ENCODE measurements around the gene CLCNKA. TPM values are rescaled to one million over a fixed set of nuclear protein-coding genes. Genes with fewer than 3 reads are reported as not detected.

Gene CLCNKA
- polyA plus RNA-seq, 1 of the 3 experiments (the other 2 are of a cell fraction) = 0.03 TPM

- DNase-seq = peak; percentile 95
- H3K4me3 ChIP-seq (ENCODE audit: low read depth in 2 of 2, low read length in 1 of 2) = peak within 1 kb of the TSS; percentile 53 to 65
Observed at GRCh38 chr1:16073490-16074119, 51.8 kb downstream of the CLCNKA start, which contains the start of gene FAM131C. Gene FAM131C (minus strand): TSS chr1:16073651. CDS start chr1:16073442, 209 bp downstream.

DNA sequence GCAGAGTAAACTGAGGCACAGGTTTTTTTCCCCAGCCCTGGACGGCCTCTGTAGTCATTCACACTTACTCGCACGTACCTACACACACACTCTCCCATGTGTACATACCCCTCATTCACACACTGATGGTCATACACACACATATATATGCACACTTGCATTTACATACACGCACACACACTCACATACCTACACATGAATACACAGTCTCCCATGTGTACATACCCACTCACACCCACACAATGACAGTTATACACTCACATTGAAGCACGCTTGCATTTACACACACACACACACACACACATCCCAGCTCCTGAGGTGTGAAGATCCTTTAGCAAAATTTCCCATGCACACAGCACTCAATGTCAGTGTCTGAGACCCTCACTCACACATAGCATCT is 52.4 kb downstream of the CLCNKA start:
- no peaks in the 10 kb centered on the region for H4K20me1 ChIP-seq (ENCODE audit: insufficient read depth)
- WGBS (ENCODE audit: low lambda C conversion rate) = 97% methylated on average over 5 of the region's 5 CpGs
- peaks cover 15 to 25% of the 10 kb centered on the region in 2 experiments; a peak in 3 of 4 replicates for H3K4me1 ChIP-seq (ENCODE audit: control insufficient read depth in 1 of 2, insufficient read depth in 2 of 2, low read depth in 1 of 2, low read length in 1 of 2)
- CTCF ChIA-PET = interaction anchor here (0.6 to 12.3 kb wide), 21 partner anchors 7 to 491 kb away, joined by 3 to 513 read pairs (median 6); partner anchors contain the start of genes HSPB7 and ZBTB17
- no peak overlapping the region for H3K27ac ChIP-seq (ENCODE audit: low read depth in 2 of 2, low read length in 1 of 2)
- no peaks in the 10 kb centered on the region for H3K79me2 ChIP-seq (ENCODE audit: insufficient read depth)
- TF ChIP-seq JUND (IDR thresholded peaks at IDR 0.05) = no peak
- no peak for TF ChIP-seq TAF1 (IDR thresholded peaks at IDR 0.05; ENCODE audit: borderline replicate concordance, low read depth, low read length)
- TF ChIP-seq, protein P1, sequence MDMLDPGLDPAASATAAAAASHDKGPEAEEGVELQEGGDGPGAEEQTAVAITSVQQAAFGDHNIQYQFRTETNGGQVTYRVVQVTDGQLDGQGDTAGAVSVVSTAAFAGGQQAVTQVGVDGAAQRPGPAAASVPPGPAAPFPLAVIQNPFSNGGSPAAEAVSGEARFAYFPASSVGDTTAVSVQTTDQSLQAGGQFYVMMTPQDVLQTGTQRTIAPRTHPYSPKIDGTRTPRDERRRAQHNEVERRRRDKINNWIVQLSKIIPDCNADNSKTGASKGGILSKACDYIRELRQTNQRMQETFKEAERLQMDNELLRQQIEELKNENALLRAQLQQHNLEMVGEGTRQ (IDR thresholded peaks at IDR 0.05; ENCODE audit: borderline replicate concordance, low read depth, low read length) = no peak
- TF ChIP-seq RFX5 (IDR thresholded peaks at IDR 0.05; ENCODE audit: low read length) = no peak
- TF ChIP-seq CTCF (IDR thresholded peaks at IDR 0.05) = no peak
- no peak for TF ChIP-seq SIN3A (IDR thresholded peaks at IDR 0.05; ENCODE audit: borderline replicate concordance, low read depth, low read length)
- TF ChIP-seq, protein P2, sequence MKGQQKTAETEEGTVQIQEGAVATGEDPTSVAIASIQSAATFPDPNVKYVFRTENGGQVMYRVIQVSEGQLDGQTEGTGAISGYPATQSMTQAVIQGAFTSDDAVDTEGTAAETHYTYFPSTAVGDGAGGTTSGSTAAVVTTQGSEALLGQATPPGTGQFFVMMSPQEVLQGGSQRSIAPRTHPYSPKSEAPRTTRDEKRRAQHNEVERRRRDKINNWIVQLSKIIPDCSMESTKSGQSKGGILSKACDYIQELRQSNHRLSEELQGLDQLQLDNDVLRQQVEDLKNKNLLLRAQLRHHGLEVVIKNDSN (IDR thresholded peaks at IDR 0.05; ENCODE audit: borderline replicate concordance, low read depth) = no peak
- TF ChIP-seq FOSL2 (IDR thresholded peaks at IDR 0.05; ENCODE audit: borderline replicate concordance, low read depth) = no peak
- TF ChIP-seq RXRA (IDR thresholded peaks at IDR 0.05; ENCODE audit: borderline replicate concordance, low read depth) = no peak
- TF ChIP-seq EZH2phosphoT487 (IDR thresholded peaks at IDR 0.05; ENCODE audit: borderline replicate concordance, low read depth) = no peak
- H3K36me3 ChIP-seq (replicated peaks in 1 of 2; ENCODE audit: control insufficient read depth in 1 of 2, insufficient read depth in 2 of 2, low read length in 1 of 2) = no peaks in the 10 kb centered on the region
- no peak for DNase-seq
- H3K27me3 ChIP-seq (ENCODE audit: insufficient read depth) = no peaks in the 10 kb centered on the region
- H3K9ac ChIP-seq = no peak overlapping the region
- H3F3A ChIP-seq (replicated peaks; ENCODE audit: insufficient read depth) = peaks cover 29% of the 10 kb centered on the region
- H3K9me3 ChIP-seq = no peaks in the 10 kb centered on the region
- no peak overlapping the region for H2AFZ ChIP-seq (ENCODE audit: low read depth)
- no peaks in the 10 kb centered on the region for H3K9me2 ChIP-seq
- H3K4me2 ChIP-seq = peak overlapping the region; percentile 76; the same call in 1 of the 2 replicates
- H3K4me3 ChIP-seq (ENCODE audit: low read depth in 2 of 2, low read length in 1 of 2) = no peak overlapping the region; a peak in 1 of 4 replicates
- POLR2A ChIA-PET = no interaction called here

More at GRCh38 chr1:16073490-16074119, 51.8 kb downstream of the CLCNKA start, which contains the start of gene FAM131C:
- Histone ChIP-seq H3K9ac (no peak within 1 kb of the TSS), H3K9me2 (no peaks in the 10 kb centered on the region), H3K27me3 (ENCODE audit: insufficient read depth) (no peaks in the 10 kb centered on the region), H3K4me2 (peak within 1 kb of the TSS; percentile 78), H3K36me3 (replicated peaks in 1 of 2; ENCODE audit: control insufficient read depth in 1 of 2, insufficient read depth in 2 of 2, low read length in 1 of 2) (no peaks in the 10 kb centered on the region), H3K9me3 (no peaks in the 10 kb centered on the region), H4K20me1 (ENCODE audit: insufficient read depth) (no peaks in the 10 kb centered on the region), H2AFZ (ENCODE audit: low read depth) (peak within 1 kb of the TSS; percentile 83), H3K27ac (ENCODE audit: low read depth in 2 of 2, low read length in 1 of 2) (no peak within 1 kb of the TSS), H3K4me1 (ENCODE audit: control insufficient read depth in 1 of 2, insufficient read depth in 2 of 2, low read depth in 1 of 2, low read length in 1 of 2) (peaks cover 15 to 22% of the 10 kb centered on the region in 2 experiments; a peak in 3 of 4 replicates), H3K79me2 (ENCODE audit: insufficient read depth) (no peaks in the 10 kb centered on the region), H3F3A (replicated peaks; ENCODE audit: insufficient read depth) (peaks cover 29% of the 10 kb centered on the region)
- ChIA-PET CTCF (interaction anchor here (0.5 to 12.3 kb wide), 46 partner anchors 8 to 491 kb away, joined by 3 to 513 read pairs (median 4); partner anchors contain the start of genes CLCNKB, EPHA2, HSPB7 and NECAP2), POLR2A (no interaction called here)
- 10% methylated on average over 20 of the region's 54 CpGs for WGBS (ENCODE audit: low lambda C conversion rate)
- TF ChIP-seq RCOR1 (IDR thresholded peaks at IDR 0.05; ENCODE audit: low read length) (0 out of 2 replicates have a peak, but pooled peaks have one; percentile 38), EZH2phosphoT487 (IDR thresholded peaks at IDR 0.05; ENCODE audit: borderline replicate concordance, low read depth) (no peak), SMC3 (IDR thresholded peaks at IDR 0.05; ENCODE audit: low read depth, low read length) (peak; percentile 33; the same call in 1 of the 2 replicates), CTCF (IDR thresholded peaks at IDR 0.05) (peak; percentile 46)
